A673 (cell line): ENCODE measurements around the gene RBPMS2. TPM values are rescaled to one million over a fixed set of nuclear protein-coding genes. Genes with fewer than 3 reads are reported as not detected.

Experiments used
- BruUV-seq: library from RNA; stranded (reverse); fragments of 400-500 nt; replicated peaks from 2 replicates; lab custom pipeline; 2021; lab: Mats Ljungman, UMichigan
- CTCF ChIA-PET: fragments of 300-600 bp; sonication (Branson Sonifier 250); formaldehyde crosslinking; loops from one replicate; lab custom pipeline; 2022; ENCODE audit warnings: antibody characterized with exemption; lab: Charles Lee
- POLR2A ChIA-PET: fragments of 300-600 bp; sonication (Branson Sonifier 250); formaldehyde crosslinking; loops from one replicate; lab custom pipeline; 2022; ENCODE audit warnings: antibody characterized with exemption; ENCODE audit not compliant: low non-redundant PET; lab: Charles Lee
- DNase-seq: peaks from one replicate; pipeline ENCODE4 v3.0.0-alpha.2; 2015; ENCODE audit warnings: low spot score
- H3K27ac ChIP-seq: fragments of 200-600 bp; sonication (generic); 2 replicates; pipeline ENCODE4 v1.5.1; 2016; ENCODE audit warnings: mixed run types, low read depth, mild to moderate bottlenecking, mixed read lengths, antibody characterized with exemption, low read length; ENCODE audit not compliant: poor library complexity, severe bottlenecking
- H3K27me3 ChIP-seq: fragments of 200-600 bp; sonication (generic); replicated peaks from 2 replicates; pipeline ENCODE4 v1.6.1; 2017; ENCODE audit warnings: mixed run types, low read depth, mild to moderate bottlenecking, mixed read lengths, antibody characterized with exemption, low read length; ENCODE audit not compliant: insufficient read depth, poor library complexity
- H3K36me3 ChIP-seq: fragments of 200-600 bp; sonication (generic); 2 replicates; pipeline ENCODE4 v1.6.1; 2016; ENCODE audit warnings: mixed run types, mild to moderate bottlenecking, mixed read lengths, antibody characterized with exemption, low read length; ENCODE audit not compliant: insufficient read depth, poor library complexity, severe bottlenecking
- H3K4me1 ChIP-seq: fragments of 200-600 bp; sonication (generic); 2 replicates; pipeline ENCODE4 v1.6.1; 2017; ENCODE audit warnings: mixed run types, mild to moderate bottlenecking, mixed read lengths, antibody characterized with exemption, low read length; ENCODE audit not compliant: insufficient read depth, poor library complexity, severe bottlenecking
- H3K4me3 ChIP-seq: fragments of 200-600 bp; sonication (generic); 2 replicates; pipeline ENCODE4 v1.5.1; 2016; ENCODE audit warnings: low read depth, mixed run types, mild to moderate bottlenecking, mixed read lengths, low read length; ENCODE audit not compliant: poor library complexity, severe bottlenecking
- H3K9me3 ChIP-seq: fragments of 200-600 bp; sonication (generic); 2 replicates; pipeline ENCODE4 v1.6.1; 2016; ENCODE audit warnings: mixed run types, low read depth, mild to moderate bottlenecking, mixed read lengths, antibody characterized with exemption, low read length; ENCODE audit not compliant: poor library complexity, severe bottlenecking
- CTCF ChIP-seq: fragments of 300-800, 200-600 bp; sonication (generic); conservative IDR thresholded peaks from 2 replicates; pipeline ENCODE4 v1.5.1; 2017; ENCODE audit warnings: low read depth, mild to moderate bottlenecking, antibody characterized with exemption, low read length, moderate library complexity, mixed read lengths
- EZH2 ChIP-seq: fragments of 200-600 bp; sonication (generic); IDR thresholded peaks from 2 replicates; pipeline ENCODE4 v1.6.1; 2017; ENCODE audit warnings: borderline replicate concordance, low read depth, mild to moderate bottlenecking, mixed read lengths, antibody characterized with exemption, low read length; ENCODE audit not compliant: poor library complexity, severe bottlenecking
- intact Hi-C: fragments of 100-400 bp; cut with micrococcal nuclease; formaldehyde crosslinking; loops from one replicate; pipeline ENCODE4 v1.10.0; 2022; ENCODE audit not compliant: unreplicated experiment
- total RNA-seq: library from RNA; stranded (reverse); gene quantifications from 2 replicates; pipeline ENCODE4 v1.2.3, GENCODE V29; 2021

RBPMS2 gene
- total RNA-seq, 1 experiment from 2014 or later = 2.9 TPM

- no TSS peak for BruUV-seq
- no peaks in the 10 kb centered on the region for H3K9me3 ChIP-seq
- H3K36me3 ChIP-seq = no peaks in the 10 kb centered on the region
- no peak for DNase-seq
- no peak overlapping the region for H3K4me3 ChIP-seq
- H3K27me3 ChIP-seq = no peaks in the 10 kb centered on the region
- ChIA-PET POLR2A (no interaction called here), CTCF (no interaction called here)
- H3K27ac ChIP-seq = no peak overlapping the region
- H3K4me1 ChIP-seq = no peaks in the 10 kb centered on the region
- no peak for TF ChIP-seq CTCF
- no peak for TF ChIP-seq EZH2
- intact Hi-C loops = loop anchor here (10.0 kb wide), 1 partner anchor 286 kb away; the partner anchor contains the start of gene MTFMT
These were observed 36.9 kb downstream of the RBPMS2 start for GRCh38 chr15:64738226-64739095.

GRCh38 chr15:64732156-64732860, 43.1 kb downstream of the RBPMS2 start:
- Histone ChIP-seq H3K27me3 (no peaks in the 10 kb centered on the region), H3K36me3 (no peaks in the 10 kb centered on the region), H3K9me3 (no peaks in the 10 kb centered on the region), H3K27ac (no peak overlapping the region), H3K4me1 (no peaks in the 10 kb centered on the region), H3K4me3 (no peak overlapping the region)
- POLR2A ChIA-PET = no interaction called here
- no peak for DNase-seq
- intact Hi-C loops = loop anchor here (5.0 to 10.0 kb wide), 2 partner anchors 175 to 292 kb away; partner anchors contain the start of gene MTFMT
- no TSS peak for BruUV-seq
- CTCF ChIA-PET = interaction anchor here (0.5 to 1.5 kb wide), 3 partner anchors 78 to 416 kb away, joined by 3 to 9 read pairs (median 3); no protein-coding TSS in a partner anchor
- TF ChIP-seq EZH2 (no peak), CTCF (no peak)

GRCh38 chr15:64731805-64732151, 43.6 kb downstream of the RBPMS2 start:
- TF ChIP-seq CTCF = no peak
- TF ChIP-seq EZH2 = no peak
- H3K27ac ChIP-seq = no peak overlapping the region
- CTCF ChIA-PET = interaction anchor here (0.7 to 1.5 kb wide), 3 partner anchors 78 to 320 kb away, joined by 5 to 9 read pairs (median 5); no protein-coding TSS in a partner anchor
- POLR2A ChIA-PET = no interaction called here
- no peak overlapping the region for H3K4me3 ChIP-seq
- H3K4me1 ChIP-seq = no peaks in the 10 kb centered on the region
- no peaks in the 10 kb centered on the region for H3K27me3 ChIP-seq
- H3K36me3 ChIP-seq = no peaks in the 10 kb centered on the region
- no peaks in the 10 kb centered on the region for H3K9me3 ChIP-seq
- BruUV-seq = no TSS peak
- intact Hi-C loops = loop anchor here (1.0 to 10.0 kb wide), 3 partner anchors 79 to 293 kb away; partner anchors contain the start of gene MTFMT
- DNase-seq = no peak
